Ishikawa (cell line): Measurements from ENCODE around the gene C2CD4C.

ENCODE experiments used
- CEBPB ChIP-seq: IDR thresholded peaks from 2 replicates; pipeline ENCODE4 v1.6.1; 2012
- CREB1 ChIP-seq: IDR thresholded peaks from 2 replicates; pipeline ENCODE4 v1.6.1; 2012; ENCODE audit warnings: low read depth
- EGR1 ChIP-seq: IDR thresholded peaks from 2 replicates; pipeline ENCODE4 v1.6.1; 2012
- EP300 ChIP-seq: IDR thresholded peaks from 2 replicates; pipeline ENCODE4 v1.6.1; 2012; ENCODE audit warnings: borderline replicate concordance
- FOXM1 ChIP-seq: IDR thresholded peaks from 2 replicates; pipeline ENCODE4 v1.6.1; 2012; ENCODE audit warnings: low read depth, borderline replicate concordance
- NFIC ChIP-seq: IDR thresholded peaks from 2 replicates; pipeline ENCODE4 v1.6.1; 2012
- RAD21 ChIP-seq: IDR thresholded peaks from 2 replicates; pipeline ENCODE4 v1.6.1; 2012; ENCODE audit warnings: low read depth
- TAF1 ChIP-seq: IDR thresholded peaks from 2 replicates; pipeline ENCODE4 v1.6.1; 2012; ENCODE audit warnings: low read depth, mild to moderate bottlenecking
- TCF12 ChIP-seq: IDR thresholded peaks from 2 replicates; pipeline ENCODE4 v1.6.1; 2012; ENCODE audit warnings: low read depth
- TEAD4 ChIP-seq: IDR thresholded peaks from 2 replicates; pipeline ENCODE4 v1.6.1; 2012
- USF1 ChIP-seq: IDR thresholded peaks from 2 replicates; pipeline ENCODE4 v1.6.1; 2012
- YY1 ChIP-seq: IDR thresholded peaks from 2 replicates; pipeline ENCODE4 v1.6.1; 2012; ENCODE audit warnings: low read depth
- ZBTB7A ChIP-seq: IDR thresholded peaks from 2 replicates; pipeline ENCODE4 v1.6.1; 2012; ENCODE audit warnings: low read depth
- TF ChIP-seq, protein P1 (sequence below): IDR thresholded peaks from 2 replicates; pipeline ENCODE4 v1.6.1; 2012; ENCODE audit warnings: low read depth, mild to moderate bottlenecking
- TF ChIP-seq, protein P2 (sequence below): IDR thresholded peaks from 2 replicates; pipeline ENCODE4 v1.6.1; 2012

Gene C2CD4C

GRCh38 chr19:453606-454005 is 44.7 kb upstream of the C2CD4C start:
- TF ChIP-seq RAD21: no peak

DNA sequence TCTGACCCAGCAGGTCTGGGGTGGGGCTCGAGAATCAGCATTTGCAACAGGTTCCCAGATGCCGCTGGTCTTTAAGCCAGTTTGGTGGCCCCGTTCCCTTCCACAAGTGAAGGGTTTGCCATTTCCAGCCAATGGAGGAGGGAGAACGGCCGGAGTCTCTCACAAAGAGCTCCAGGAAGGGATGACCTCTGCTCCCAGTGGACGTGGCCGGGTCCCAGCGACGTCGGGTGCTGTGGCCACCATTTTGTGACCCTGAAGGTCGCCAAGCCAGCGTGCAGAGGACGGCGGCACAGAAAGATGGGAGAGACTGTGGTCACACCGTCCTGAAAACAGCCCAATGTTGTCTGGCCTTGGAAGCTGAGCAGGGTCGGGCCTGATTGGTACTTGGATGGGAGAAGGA is 43.9 kb upstream of the C2CD4C start:
- TF ChIP-seq TAF1: no peak
- TF ChIP-seq NFIC: no peak
- TF ChIP-seq, protein P1, sequence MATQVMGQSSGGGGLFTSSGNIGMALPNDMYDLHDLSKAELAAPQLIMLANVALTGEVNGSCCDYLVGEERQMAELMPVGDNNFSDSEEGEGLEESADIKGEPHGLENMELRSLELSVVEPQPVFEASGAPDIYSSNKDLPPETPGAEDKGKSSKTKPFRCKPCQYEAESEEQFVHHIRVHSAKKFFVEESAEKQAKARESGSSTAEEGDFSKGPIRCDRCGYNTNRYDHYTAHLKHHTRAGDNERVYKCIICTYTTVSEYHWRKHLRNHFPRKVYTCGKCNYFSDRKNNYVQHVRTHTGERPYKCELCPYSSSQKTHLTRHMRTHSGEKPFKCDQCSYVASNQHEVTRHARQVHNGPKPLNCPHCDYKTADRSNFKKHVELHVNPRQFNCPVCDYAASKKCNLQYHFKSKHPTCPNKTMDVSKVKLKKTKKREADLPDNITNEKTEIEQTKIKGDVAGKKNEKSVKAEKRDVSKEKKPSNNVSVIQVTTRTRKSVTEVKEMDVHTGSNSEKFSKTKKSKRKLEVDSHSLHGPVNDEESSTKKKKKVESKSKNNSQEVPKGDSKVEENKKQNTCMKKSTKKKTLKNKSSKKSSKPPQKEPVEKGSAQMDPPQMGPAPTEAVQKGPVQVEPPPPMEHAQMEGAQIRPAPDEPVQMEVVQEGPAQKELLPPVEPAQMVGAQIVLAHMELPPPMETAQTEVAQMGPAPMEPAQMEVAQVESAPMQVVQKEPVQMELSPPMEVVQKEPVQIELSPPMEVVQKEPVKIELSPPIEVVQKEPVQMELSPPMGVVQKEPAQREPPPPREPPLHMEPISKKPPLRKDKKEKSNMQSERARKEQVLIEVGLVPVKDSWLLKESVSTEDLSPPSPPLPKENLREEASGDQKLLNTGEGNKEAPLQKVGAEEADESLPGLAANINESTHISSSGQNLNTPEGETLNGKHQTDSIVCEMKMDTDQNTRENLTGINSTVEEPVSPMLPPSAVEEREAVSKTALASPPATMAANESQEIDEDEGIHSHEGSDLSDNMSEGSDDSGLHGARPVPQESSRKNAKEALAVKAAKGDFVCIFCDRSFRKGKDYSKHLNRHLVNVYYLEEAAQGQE: no peak
- TF ChIP-seq FOXM1: no peak
- TF ChIP-seq, protein P2, sequence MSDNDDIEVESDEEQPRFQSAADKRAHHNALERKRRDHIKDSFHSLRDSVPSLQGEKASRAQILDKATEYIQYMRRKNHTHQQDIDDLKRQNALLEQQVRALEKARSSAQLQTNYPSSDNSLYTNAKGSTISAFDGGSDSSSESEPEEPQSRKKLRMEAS: no peak
- TF ChIP-seq USF1: no peak
- no peak for TF ChIP-seq TEAD4
- no peak for TF ChIP-seq YY1
- no peak for TF ChIP-seq ZBTB7A
- TF ChIP-seq CREB1: no peak
- TF ChIP-seq CEBPB: no peak
- no peak for TF ChIP-seq RAD21
- no peak for TF ChIP-seq EGR1
- no peak for TF ChIP-seq EP300
- TF ChIP-seq TCF12: no peak

DNA sequence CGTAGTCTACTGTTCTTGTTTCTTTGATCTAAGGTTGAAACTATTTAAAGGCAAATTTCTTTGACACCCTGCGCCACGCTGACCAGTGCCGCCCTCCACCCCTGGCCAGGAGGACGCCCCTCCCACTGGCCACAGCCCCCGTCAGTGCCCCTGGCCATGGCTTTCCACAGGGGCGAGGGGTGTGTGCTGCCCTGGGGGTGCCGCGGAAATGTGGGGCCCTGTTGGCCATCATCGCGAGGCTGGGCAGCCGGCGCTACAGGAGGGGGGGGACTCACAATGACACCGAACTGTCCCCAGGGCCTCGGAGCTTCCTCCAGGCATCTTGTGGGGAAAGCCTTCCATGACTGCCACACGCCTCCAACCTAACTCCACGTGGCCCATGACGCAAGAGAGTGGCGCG is 41.0 kb upstream of the C2CD4C start:
- no peak for TF ChIP-seq YY1
- TF ChIP-seq, protein P2: no peak
- TF ChIP-seq CEBPB: no peak
- no peak for TF ChIP-seq TEAD4
- no peak for TF ChIP-seq CREB1
- no peak for TF ChIP-seq USF1
- TF ChIP-seq EP300: no peak
- no peak for TF ChIP-seq NFIC
- TF ChIP-seq TCF12: no peak
- TF ChIP-seq TAF1: no peak
- TF ChIP-seq, protein P1: no peak
- no peak for TF ChIP-seq EGR1
- no peak for TF ChIP-seq RAD21
- TF ChIP-seq ZBTB7A: no peak

- TF ChIP-seq, protein P1: no peak
- no peak for TF ChIP-seq TCF12
- no peak for TF ChIP-seq TAF1
- TF ChIP-seq CEBPB: no peak
- TF ChIP-seq ZBTB7A: no peak
- TF ChIP-seq YY1: no peak
- no peak for TF ChIP-seq RAD21
- no peak for TF ChIP-seq EGR1
- TF ChIP-seq FOXM1: no peak
- TF ChIP-seq CREB1: no peak
- no peak for TF ChIP-seq EP300
- TF ChIP-seq TEAD4: no peak
Measured at GRCh38 chr19:447816-448560, 39.0 kb upstream of the C2CD4C start.
